K562 (cell line): ENCODE data around the gene SCYL1. TPM values are rescaled to one million over a fixed set of nuclear protein-coding genes. Genes with fewer than 3 reads are reported as not detected.

Experiments used
- CBX1 ChIP-seq: sonication (generic); IDR thresholded peaks from 2 replicates; pipeline ENCODE4 v1.6.1; 2016; ENCODE audit warnings: antibody characterized with exemption, low read depth, mild to moderate bottlenecking
- CC2D1A ChIP-seq: fragments of 450-650 bp; IDR thresholded peaks from 2 replicates; pipeline ENCODE4 v1.6.1; 2017; ENCODE audit warnings: mild to moderate bottlenecking
- CHCHD3 ChIP-seq: fragments of 250-450 bp; sonication (Bioruptor Pico); IDR thresholded peaks from 2 replicates; pipeline ENCODE4 v2.1.2; 2022; ENCODE audit warnings: mild to moderate bottlenecking
- CREM ChIP-seq: IDR thresholded peaks from 2 replicates; pipeline ENCODE4 v1.6.1; 2014; ENCODE audit warnings: antibody characterized with exemption, low read depth
- CTBP1 ChIP-seq: fragments of 450-650 bp; IDR thresholded peaks from 2 replicates; pipeline ENCODE4 v1.6.1; 2016; ENCODE audit warnings: borderline replicate concordance
- GATAD2A ChIP-seq: fragments of 450-650 bp; IDR thresholded peaks from 2 replicates; pipeline ENCODE4 v1.6.1; 2017
- JUN ChIP-seq, 2 experiments: sonication (generic) in 1 of 2; formaldehyde crosslinking in 1 of 2; IDR thresholded peaks; 2 replicates each; pipeline versions ENCODE4 v1.6.1 to v1.8.0; 2012 to 2022; ENCODE audit warnings: borderline replicate concordance in 2 of 2, mild to moderate bottlenecking in 2 of 2, improper control_type of control experiment in 1 of 2, low read depth in 1 of 2, low read length in 1 of 2, missing genetic modification reagents in 1 of 2
- NEUROD1 ChIP-seq: fragments of 150-350 bp; IDR thresholded peaks from 2 replicates; pipeline ENCODE4 v1.6.1; 2014; ENCODE audit warnings: borderline replicate concordance, low read length, low read depth; ENCODE audit not compliant: partially characterized antibody
- SNIP1 ChIP-seq: fragments of 450-650 bp; IDR thresholded peaks from 2 replicates; pipeline ENCODE4 v1.7.1; 2017; ENCODE audit warnings: low read depth, mild to moderate bottlenecking
- TAF9B ChIP-seq: fragments of 450-650 bp; IDR thresholded peaks from 2 replicates; pipeline ENCODE4 v1.6.1; 2018; ENCODE audit warnings: mild to moderate bottlenecking; ENCODE audit not compliant: partially characterized antibody
- TCF7 ChIP-seq: sonication (generic); IDR thresholded peaks from 2 replicates; pipeline ENCODE4 v1.6.1; 2016; ENCODE audit warnings: antibody characterized with exemption, borderline replicate concordance
- TCF7L2 ChIP-seq: fragments of 150-350 bp; IDR thresholded peaks from 2 replicates; pipeline ENCODE4 v1.6.1; 2016; ENCODE audit warnings: low read depth, mild to moderate bottlenecking, low read length, moderate library complexity
- U2AF2 ChIP-seq: fragments of 200-400 bp; formaldehyde crosslinking; optimal IDR thresholded peaks from 2 replicates; pipeline ENCODE3; 2017; ENCODE audit warnings: low read depth, mild to moderate bottlenecking, low read length
- ZNF239 ChIP-seq: fragments of 250-450 bp; sonication (Bioruptor Pico); IDR thresholded peaks from 2 replicates; pipeline ENCODE4 v1.4.0; 2020; ENCODE audit warnings: mild to moderate bottlenecking
- ZNF24 ChIP-seq: fragments of 450-650 bp; IDR thresholded peaks from 2 replicates; pipeline ENCODE4 v1.6.1; 2016
- ZNF282 ChIP-seq: sonication (generic); formaldehyde crosslinking; IDR thresholded peaks from 2 replicates; pipeline ENCODE4 v1.8.1; 2023; ENCODE audit warnings: missing genetic modification reagents
- ZNF778 ChIP-seq: fragments of 450-650 bp; formaldehyde crosslinking; IDR thresholded peaks from 2 replicates; pipeline ENCODE4 v1.4.0; 2020; ENCODE audit warnings: mild to moderate bottlenecking, moderate library complexity
- polyA plus RNA-seq, 8 experiments: library from polyadenylated mRNA; depleted of rRNA in 4 of 8; stranded (reverse) in 5 of 8; unstranded in 3 of 8; fragments of >200 nt; fragmentation: Nextera tagmentation in 2 of 8; fragmentation: Illumina TruSeq in 1 of 8; extraction: Ambion mirVana in 2 of 8; extraction: Trizol in 1 of 8; gene quantifications; 2 replicates each; pipeline versions ENCODE4 v1.2.1 to v1.2.3, GENCODE V29; 2011 to 2014; ENCODE audit warnings: inconsistent platforms in 1 of 8, missing spikeins in 1 of 8
- total RNA-seq, 7 experiments: library from RNA; depleted of rRNA in 6 of 7; stranded (reverse); fragments of >200 nt in 6 of 7; fragmentation: Illumina TruSeq in 2 of 7; extraction: Trizol in 2 of 7; gene quantifications; 2 replicates each; pipeline versions ENCODE4 v1.2.1 to v1.2.3, GENCODE V29; 2011 to 2021; ENCODE audit warnings: low replicate concordance in 1 of 7
- TF ChIP-seq, protein P1 (sequence below): fragments of 450-650 bp; IDR thresholded peaks from 2 replicates; pipeline ENCODE4 v1.6.1; 2016; ENCODE audit warnings: antibody characterized with exemption
- TF ChIP-seq, protein P2 (sequence below): IDR thresholded peaks from 2 replicates; pipeline ENCODE4 v1.6.1; 2012; ENCODE audit warnings: low read depth, low read length, improper control_type of control experiment, borderline replicate concordance
- TF ChIP-seq, protein P3 (sequence below): fragments of 250-450 bp; sonication (Bioruptor Pico); IDR thresholded peaks from 2 replicates; pipeline ENCODE4 v1.8.0; 2021; ENCODE audit warnings: mild to moderate bottlenecking, moderate library complexity
- TF ChIP-seq, protein P4 (sequence below): fragments of 450-650 bp; formaldehyde crosslinking; conservative IDR thresholded peaks from 2 replicates; pipeline ENCODE4 v1.4.0; 2022; ENCODE audit warnings: mild to moderate bottlenecking, missing genetic modification characterization
- TF ChIP-seq, protein P5 (sequence below), 2 experiments: fragments of 450-650 bp; IDR thresholded peaks; 2 replicates each; pipeline ENCODE4 v1.6.1; 2016

The SCYL1 gene
- total and polyA plus RNA-seq, 9 of the 15 experiments (the other 6 are each of a cell fraction or from before 2014, with no cell fraction given), result 1.9 to 145 (median 57.6) TPM

DNA sequence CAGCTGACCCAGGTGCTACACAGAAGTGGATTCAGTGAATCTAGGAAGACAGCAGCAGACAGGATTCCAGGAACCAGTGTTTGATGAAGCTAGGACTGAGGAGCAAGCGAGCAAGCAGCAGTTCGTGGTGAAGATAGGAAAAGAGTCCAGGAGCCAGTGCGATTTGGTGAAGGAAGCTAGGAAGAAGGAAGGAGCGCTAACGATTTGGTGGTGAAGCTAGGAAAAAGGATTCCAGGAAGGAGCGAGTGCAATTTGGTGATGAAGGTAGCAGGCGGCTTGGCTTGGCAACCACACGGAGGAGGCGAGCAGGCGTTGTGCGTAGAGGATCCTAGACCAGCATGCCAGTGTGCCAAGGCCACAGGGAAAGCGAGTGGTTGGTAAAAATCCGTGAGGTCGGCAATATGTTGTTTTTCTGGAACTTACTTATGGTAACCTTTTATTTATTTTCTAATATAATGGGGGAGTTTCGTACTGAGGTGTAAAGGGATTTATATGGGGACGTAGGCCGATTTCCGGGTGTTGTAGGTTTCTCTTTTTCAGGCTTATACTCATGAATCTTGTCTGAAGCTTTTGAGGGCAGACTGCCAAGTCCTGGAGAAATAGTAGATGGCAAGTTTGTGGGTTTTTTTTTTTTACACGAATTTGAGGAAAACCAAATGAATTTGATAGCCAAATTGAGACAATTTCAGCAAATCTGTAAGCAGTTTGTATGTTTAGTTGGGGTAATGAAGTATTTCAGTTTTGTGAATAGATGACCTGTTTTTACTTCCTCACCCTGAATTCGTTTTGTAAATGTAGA is 24.3 kb upstream of the SCYL1 start (continued):
- TF ChIP-seq SNIP1 (peak; percentile 64), ZNF778 (no peak), ZNF282 (CRISPR knock-in tag) (no peak), U2AF2 (no peak), GATAD2A (no peak), CBX1 (peak; percentile 66; the same call in 1 of the 2 replicates), TCF7L2 (no peak), NEUROD1 (no peak), CREM (peak; percentile 14; the same call in 1 of the 2 replicates), ZNF239 (CRISPR knock-in tag) (0 out of 2 replicates have a peak, but pooled peaks have one; percentile 7), CC2D1A (no peak), TCF7 (no peak), CHCHD3 (CRISPR knock-in tag) (no peak; the same call in 1 of the 2 replicates), JUN (IDR thresholded peaks at IDR 0.05; ENCODE audit: borderline replicate concordance, low read depth, low read length) (no peak), JUN (CRISPR knock-in tag; IDR thresholded peaks at IDR 0.05; ENCODE audit: borderline replicate concordance) (no peak), TAF9B (peak; percentile 23), ZNF24 (no peak), CTBP1 (no peak)
- TF ChIP-seq, protein P1, sequence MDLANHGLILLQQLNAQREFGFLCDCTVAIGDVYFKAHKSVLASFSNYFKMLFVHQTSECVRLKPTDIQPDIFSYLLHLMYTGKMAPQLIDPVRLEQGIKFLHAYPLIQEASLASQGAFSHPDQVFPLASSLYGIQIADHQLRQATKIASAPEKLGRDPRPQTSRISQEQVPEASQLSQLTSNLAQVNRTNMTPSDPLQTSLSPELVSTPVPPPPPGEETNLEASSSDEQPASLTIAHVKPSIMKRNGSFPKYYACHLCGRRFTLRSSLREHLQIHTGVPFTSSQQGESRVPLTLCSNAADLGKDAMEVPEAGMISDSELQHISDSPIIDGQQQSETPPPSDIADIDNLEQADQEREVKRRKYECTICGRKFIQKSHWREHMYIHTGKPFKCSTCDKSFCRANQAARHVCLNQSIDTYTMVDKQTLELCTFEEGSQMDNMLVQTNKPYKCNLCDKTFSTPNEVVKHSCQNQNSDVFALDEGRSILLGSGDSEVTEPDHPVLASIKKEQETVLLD, result peak; percentile 35; the same call in 1 of the 2 replicates
- TF ChIP-seq, protein P2, sequence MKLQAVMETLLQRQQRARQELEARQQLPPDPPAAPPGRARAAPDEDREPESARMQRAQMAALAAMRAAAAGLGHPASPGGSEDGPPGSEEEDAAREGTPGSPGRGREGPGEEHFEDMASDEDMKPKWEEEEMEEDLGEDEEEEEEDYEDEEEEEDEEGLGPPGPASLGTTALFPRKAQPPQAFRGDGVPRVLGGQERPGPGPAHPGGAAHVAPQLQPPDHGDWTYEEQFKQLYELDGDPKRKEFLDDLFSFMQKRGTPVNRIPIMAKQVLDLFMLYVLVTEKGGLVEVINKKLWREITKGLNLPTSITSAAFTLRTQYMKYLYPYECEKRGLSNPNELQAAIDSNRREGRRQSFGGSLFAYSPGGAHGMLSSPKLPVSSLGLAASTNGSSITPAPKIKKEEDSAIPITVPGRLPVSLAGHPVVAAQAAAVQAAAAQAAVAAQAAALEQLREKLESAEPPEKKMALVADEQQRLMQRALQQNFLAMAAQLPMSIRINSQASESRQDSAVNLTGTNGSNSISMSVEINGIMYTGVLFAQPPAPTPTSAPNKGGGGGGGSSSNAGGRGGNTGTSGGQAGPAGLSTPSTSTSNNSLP, result no peak
- TF ChIP-seq, protein P3, sequence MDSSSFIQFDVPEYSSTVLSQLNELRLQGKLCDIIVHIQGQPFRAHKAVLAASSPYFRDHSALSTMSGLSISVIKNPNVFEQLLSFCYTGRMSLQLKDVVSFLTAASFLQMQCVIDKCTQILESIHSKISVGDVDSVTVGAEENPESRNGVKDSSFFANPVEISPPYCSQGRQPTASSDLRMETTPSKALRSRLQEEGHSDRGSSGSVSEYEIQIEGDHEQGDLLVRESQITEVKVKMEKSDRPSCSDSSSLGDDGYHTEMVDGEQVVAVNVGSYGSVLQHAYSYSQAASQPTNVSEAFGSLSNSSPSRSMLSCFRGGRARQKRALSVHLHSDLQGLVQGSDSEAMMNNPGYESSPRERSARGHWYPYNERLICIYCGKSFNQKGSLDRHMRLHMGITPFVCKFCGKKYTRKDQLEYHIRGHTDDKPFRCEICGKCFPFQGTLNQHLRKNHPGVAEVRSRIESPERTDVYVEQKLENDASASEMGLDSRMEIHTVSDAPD (CRISPR knock-in tag), result no peak
- TF ChIP-seq, protein P4, sequence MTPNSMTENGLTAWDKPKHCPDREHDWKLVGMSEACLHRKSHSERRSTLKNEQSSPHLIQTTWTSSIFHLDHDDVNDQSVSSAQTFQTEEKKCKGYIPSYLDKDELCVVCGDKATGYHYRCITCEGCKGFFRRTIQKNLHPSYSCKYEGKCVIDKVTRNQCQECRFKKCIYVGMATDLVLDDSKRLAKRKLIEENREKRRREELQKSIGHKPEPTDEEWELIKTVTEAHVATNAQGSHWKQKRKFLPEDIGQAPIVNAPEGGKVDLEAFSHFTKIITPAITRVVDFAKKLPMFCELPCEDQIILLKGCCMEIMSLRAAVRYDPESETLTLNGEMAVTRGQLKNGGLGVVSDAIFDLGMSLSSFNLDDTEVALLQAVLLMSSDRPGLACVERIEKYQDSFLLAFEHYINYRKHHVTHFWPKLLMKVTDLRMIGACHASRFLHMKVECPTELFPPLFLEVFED (CRISPR knock-in tag), result peak; percentile 99
- TF ChIP-seq, protein P5, sequence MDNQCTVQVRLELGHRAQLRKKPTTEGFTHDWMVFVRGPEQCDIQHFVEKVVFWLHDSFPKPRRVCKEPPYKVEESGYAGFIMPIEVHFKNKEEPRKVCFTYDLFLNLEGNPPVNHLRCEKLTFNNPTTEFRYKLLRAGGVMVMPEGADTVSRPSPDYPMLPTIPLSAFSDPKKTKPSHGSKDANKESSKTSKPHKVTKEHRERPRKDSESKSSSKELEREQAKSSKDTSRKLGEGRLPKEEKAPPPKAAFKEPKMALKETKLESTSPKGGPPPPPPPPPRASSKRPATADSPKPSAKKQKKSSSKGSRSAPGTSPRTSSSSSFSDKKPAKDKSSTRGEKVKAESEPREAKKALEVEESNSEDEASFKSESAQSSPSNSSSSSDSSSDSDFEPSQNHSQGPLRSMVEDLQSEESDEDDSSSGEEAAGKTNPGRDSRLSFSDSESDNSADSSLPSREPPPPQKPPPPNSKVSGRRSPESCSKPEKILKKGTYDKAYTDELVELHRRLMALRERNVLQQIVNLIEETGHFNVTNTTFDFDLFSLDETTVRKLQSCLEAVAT (IDR thresholded peaks at IDR 0.05), result peak; percentile 100
